Measurements from ENCODE around the gene CCDC50.

Gene CCDC50

DNA sequence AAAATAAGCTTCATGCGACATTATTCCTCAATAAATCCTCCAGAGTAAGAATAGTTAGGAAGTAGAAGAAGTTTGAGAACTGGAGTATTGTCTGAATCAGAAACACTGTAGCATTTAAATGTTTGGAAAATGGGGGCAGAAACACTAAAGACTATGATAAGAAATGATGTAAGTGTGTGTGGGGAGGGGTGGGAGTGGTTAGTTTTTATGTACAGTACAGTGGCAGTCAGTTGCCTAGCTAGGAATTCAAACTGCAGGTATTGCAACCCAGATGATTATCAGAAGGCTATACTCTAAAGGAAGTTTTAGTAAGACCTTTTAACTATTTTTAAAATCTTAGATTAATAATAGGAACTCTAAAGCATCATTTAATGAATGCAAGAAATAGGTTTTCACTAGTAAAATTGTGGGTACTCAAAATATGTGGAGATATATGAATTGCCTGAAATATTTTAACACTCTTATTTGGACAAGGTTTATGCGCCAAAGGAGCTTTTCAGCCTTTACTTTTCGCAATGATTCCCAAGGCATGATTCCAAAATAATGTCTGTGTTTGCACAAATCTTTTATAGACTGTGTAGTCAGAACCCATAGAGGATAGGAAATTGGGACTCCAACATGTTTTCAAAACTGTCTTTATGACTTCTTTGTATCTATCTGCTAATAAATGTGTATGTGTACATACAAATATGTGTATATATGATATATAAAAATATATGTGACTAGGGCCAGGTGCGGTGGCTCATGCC is 8.0 kb upstream of the CCDC50 start:
- no peak for DNase-seq

DNA sequence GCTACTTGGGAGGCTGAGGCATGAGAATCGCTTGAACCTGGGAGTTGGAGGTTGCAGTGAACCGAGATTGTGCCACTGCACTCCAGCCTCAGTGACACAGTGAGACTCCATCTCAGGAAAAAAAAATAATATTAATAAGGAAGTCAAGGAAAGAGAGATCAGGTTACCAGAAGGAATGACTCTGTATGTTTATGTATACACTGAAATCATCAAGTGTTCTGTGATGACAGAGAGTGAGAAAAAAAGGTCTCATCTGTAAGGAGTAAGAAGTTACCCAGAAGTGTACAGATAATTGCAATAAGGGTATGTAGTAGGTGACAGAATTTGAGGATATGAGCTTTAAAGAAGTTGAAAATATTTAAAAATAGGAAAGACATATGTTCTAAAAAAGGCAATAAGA is 4.3 kb upstream of the CCDC50 start:
- DNase-seq = no peak

DNA sequence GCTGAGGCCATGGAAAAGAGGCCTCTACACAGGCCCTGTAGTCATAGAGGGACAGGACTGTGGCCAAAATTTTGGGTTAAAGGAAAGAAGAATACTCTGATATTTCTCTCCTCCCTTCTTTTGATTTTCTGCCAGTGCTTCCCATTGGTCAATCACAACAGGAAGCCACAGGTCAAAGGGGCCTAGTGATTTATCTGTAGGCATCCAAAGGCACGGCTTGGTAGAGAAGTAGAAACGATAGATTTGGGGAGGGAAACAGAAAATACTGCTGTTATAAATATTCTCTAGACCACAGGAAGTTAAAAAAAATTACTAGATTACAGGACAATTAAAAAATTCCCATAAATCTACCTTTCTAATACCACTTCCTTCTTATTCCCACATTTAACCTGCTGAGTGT is 1.7 kb upstream of the CCDC50 start:
- no peak for DNase-seq

DNA sequence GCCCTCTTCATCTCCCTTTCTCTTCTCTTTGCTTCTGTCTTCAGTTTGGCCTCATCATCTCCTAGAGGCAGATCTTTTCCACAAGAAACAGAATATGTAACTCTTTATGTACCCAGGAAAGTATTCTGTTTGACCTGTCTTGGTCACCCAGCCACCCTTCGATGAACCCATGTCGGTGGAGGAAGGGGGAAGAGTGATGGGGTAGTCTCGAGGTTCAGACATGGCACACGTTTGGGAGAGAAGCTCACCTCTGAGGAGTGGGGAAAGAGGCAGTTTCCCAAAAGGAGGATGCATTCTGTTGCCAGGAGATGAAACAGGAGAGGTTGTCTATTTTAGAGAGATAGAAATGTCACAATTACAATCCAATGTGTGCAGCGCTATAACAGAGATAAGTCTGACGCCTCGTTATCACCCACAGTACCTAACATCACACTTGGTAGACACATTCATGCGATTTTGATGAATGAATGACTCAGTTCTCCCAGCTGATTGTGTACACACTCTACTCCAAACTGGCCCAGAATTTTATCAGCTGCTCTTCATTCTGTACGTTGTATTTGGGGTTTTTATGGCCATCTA is 722 bp upstream of the CCDC50 start:
- DNase-seq = no peak

DNA sequence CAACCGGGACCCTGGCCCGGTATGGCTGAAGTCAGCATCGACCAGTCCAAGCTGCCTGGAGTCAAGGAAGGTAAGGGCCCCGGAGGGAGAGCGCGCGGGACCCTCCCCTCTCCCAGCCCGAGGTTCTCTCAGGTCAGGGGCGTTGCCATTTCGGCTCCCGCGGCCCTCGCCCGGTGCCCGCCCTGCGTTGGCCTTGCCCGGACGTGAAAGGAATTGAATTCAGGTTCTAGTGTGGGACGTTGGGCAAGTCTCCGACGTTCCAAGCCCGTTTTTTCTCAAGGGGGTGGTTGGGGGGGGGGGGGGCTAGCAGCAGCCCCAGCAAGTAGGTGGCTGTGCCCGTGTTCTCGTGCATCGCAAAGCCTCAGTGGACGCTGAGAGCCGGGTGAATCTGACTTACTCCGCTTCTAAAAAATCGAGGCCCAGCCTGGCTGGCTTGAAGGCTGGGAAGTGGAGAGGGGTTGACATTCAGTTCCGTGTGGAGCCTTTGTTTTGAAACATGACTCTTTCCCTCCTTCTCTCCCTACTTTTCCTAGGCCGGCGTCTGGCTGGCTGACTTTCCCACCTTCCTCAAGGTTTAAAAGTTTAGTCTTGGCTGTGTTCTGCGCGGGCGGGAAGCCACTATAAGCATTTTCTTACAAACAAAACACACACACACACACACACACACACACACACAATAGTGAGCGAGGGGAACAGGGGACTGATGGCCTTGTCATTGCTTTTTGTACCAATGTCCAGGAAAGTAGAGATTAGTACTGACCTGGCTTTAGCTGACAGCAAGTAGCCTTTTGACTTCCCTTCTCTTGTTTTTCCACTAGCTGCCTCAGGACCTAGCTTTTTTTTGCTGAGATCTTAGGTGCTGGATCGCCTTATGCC is 698 bp downstream of the CCDC50 start, which contains the start of gene UTS2B:
Gene UTS2B (minus strand): TSS at position 873 of the 876 bp plus-strand sequence. CDS start 48,337 bp downstream, outside the sequence.
- DNase-seq = peak; percentile 66

DNA sequence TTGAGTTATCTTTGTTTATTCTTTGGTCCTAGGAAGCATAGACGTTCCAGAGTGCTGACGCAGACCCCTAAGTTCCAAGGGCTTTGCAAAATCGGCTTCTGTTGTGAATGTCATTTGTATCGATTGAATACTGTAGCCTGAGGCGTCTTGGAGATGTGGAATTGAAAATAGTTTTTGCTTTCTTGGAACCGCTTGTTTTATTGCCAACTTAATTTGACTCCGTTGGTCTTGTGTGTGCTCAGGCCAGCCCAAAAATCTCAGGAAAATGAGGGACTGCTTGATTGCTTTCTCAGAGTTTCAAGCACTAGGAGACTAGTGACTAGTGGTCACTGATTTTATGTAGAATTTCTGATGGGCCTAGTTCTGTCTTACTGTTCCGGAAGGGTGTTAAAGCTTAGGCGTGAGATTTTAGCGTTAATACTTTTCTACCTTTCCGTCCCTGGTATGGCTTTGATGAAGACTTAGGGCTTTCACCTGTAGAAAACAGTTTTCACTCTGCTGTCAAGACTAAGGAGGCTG is 1.4 kb downstream of the CCDC50 start:
- DNase-seq = no peak

DNA sequence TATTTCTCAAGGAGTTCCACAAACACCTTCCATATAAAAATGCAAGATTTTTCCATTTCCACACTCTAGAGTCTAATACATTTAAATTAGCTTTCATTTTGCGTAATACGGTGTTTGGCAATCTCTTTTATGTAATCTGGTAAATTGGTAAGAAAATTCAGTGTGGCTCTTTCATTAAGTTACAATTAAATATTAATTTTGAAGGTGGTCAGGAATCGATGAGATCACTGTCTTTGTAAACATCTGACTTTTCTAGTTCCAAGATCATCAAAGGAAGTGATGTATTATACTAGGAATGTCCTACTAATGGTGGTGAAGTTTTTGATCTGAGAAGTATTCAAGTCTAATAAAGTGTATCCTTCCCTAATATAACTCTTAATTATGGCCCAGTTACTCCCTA is 2.2 kb downstream of the CCDC50 start:
- DNase-seq = no peak

DNA sequence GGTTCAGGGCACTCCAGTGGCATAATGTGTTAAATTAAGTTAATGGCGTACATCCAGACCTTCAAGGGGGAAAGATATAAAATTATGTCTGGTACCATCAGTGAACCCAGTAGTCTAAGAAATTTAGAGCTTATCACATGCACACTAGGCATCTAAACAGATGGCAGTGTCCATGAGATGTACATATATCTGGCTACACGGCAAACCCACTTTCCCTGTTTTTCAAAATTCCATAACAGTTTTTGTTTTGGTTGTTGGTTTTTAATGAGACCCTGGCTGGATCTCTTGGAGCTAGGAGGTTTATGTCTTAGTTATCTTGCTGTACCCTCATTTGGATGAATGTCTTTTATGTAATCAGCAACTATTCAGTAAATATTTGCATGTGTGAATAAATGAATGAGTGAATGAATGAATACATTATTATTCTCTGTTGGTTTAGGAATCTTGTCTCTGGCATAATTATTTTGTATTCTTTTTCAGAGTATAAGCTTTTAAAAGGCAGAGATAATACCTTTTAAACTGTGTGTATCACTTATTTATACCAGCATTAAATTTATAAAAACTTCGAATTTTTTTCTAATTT is 4.2 kb downstream of the CCDC50 start:
- no peak for DNase-seq

DNA sequence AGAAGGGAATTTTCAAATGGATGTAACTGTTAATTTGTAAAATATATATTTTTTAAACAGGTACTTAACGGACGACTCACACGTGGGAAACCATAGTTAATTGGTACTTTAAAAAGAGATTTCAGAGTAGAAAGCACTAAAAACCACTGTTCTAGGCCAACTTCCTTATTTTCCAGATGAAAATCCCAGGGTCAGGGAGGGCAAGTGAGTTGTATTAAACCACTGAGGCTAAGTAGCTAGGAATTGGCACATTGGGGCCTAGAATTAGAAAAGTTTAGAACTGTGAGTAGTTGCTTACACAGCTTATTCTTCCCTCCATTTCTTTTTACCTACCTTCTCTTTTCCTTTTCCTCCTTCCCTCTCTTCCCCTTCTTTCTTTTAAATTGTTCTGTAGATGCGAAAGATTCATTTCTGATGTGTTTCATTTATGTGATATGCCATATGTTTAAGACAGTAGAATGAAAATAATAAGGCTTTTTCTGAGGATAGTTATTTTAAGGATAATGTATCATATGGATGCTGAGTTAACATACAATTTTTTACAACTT is 5.2 kb downstream of the CCDC50 start:
- DNase-seq = no peak

DNA sequence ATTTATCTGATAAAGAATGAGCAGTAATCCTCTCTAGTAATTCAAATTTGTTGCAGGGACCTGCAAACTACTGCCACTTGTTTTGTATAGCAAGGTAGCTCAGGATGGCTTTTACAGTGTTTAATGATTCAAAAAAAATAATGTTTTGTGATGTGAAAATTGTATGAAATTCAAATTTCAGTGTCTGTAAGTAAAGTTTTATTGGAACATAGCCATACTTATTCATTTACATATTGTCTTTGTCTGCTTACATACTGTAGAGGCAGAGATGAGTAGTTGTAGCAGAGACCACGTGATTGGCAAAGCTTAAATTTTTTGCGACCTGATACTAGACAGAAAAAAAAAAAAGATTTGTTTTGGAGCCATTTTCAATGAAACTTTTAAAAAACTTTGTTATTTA is 7.6 kb downstream of the CCDC50 start:
- DNase-seq = no peak

DNA sequence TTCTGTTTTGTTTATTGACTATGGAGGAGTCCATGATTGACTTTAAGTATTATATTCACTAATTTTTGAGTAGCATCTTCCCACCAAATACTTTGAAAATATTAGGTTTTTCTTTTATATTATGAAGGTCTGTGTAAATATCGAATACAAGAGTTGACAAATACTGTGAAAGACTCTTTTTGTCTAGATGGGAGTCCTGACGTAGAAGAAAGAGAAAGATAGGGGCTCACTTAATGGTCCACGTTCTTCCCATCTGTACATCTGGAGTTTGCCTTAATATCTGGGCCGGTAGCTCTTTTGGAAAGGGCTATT is 8.9 kb downstream of the CCDC50 start:
- no peak for DNase-seq

DNA sequence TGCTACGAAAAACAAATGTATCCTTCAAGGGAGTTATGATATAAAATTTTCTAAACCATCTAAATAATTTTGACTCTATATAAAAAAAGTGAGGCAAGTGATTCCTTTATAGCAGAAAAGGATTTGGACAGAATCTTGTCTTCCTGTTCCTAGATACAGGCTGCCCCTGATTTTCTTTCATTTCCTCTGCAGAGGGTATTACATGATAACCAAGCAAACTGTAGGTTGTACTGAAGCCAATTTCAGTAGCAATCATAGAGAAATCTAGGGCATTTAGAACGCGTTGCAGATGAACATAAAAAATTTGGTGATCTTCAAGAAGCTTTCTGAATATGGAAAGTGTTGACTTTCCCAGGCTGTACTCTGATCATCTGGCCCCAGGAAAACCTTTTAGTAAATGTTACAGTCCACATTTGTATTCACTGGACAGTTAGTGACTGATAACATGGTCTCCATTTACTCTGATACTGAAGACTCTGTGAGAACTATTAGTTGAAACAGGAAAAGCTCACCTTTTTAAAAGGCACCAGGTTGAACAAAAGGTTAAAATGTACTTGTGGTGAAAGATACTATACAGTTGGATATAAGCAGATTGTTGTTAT is 10.2 kb downstream of the CCDC50 start:
- DNase-seq = no peak

DNA sequence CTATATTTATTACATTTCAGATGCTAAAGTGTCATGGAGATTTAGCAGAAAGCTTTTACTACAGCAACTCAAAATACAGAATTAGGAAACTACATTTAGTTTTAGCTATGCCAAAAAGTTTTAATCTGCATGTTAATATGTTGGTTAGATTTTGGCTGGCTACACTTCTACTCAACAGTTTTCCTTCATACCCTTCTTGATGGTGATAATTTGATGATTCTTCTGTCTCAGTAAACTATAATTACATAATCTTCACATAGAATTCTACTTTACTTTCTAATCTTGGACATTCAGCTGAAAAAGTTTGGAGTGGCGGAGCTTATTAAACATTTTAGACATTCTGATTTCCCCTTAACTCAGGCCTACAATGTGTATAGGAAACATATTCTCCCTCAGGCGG is 11.2 kb downstream of the CCDC50 start:
- DNase-seq = no peak

DNA sequence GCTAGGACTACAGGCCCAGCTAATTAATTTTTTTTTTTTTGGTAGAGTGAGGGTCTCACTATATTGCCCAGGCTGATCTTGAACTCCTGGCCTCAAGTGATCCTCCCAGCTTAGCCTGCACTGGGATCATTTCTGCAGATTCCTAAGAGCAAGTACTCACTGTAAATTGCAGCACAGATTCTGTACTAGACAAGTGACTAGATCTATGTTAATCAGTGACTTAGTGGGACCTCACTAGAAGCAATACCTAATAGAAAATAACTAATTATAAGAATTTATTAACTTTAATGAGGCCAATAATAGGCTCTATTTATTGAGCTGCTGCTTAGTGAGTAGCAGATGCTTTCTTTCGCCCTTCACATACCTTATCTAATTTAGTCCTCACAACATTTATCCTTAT is 11.8 kb downstream of the CCDC50 start:
- no peak for DNase-seq

DNA sequence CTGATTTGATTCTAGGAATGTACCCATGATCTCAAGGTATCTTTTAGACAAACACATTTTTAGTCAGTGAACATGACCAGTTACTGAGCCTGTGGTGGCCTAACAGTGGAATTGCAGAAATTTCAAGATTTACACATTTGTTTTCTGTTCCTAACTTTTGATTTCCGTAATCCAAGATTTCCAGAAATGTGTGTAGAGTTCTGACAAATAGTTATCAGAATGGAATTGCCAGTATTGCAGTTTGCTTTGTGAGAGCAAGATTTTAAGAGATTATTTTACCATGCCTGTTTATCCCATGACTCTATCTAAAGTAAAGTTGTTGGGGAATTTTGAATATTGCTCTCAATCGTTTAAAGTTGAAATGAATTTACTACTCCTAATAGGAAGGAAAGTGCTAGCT is 12.8 kb downstream of the CCDC50 start:
- no peak for DNase-seq

DNA sequence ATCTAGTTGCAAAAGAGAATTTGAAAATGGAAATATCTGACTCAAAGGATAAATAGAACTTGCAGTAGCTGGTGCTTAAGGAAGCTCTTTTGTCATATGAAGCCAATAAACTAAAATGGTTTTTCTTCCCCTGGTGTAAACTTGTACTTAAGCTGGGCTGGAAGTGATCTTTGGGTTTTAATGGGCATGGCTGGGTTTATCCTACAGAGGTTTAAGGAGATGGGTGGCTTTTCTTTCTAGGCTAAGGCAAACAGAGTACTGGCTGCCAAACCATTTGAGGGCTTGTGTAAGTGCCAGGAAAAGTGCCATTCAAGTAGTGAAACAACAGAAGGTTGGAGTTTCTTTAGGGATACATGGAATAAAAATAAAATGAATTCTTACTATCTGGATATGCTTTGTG is 13.2 kb downstream of the CCDC50 start:
- peak; percentile 34 for DNase-seq

DNA sequence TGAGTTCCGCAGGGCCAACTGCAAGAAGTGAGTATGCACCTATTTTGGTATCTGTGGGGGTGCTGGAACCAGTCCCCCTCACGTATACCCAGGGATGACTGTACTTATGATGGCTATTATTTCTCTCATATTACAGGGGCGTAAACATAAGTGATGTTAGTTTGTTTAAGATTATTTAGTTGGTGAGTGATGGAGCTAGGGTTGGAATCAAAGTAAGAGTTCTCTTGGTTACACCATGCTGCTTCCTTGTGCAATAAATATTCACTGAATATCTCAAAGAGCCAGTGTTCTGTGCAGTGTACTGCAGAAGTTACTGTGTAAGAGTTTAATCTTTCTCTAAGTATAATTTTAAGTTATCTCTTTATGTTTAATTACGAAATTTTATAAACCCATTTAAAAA is 13.9 kb downstream of the CCDC50 start:
- no peak for DNase-seq

DNA sequence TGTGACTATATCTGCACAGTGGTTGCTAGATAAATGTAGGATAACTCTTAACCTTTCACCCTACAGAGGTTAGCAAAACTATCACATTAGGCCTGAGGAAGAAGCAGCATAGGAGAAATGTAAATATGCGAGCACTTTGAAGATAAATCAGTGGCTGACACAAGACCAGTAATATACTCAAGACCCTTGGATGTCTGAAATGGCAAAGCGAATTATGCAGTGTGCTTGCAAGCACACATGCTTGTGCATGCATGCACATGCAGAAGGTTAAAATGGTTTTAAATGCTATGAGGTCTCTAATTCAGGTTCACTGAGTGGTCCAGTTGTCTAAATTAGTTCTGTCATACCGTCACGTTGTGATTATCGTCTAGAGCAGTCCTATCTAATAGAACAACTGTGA is 14.7 kb downstream of the CCDC50 start:
- no peak for DNase-seq

DNA sequence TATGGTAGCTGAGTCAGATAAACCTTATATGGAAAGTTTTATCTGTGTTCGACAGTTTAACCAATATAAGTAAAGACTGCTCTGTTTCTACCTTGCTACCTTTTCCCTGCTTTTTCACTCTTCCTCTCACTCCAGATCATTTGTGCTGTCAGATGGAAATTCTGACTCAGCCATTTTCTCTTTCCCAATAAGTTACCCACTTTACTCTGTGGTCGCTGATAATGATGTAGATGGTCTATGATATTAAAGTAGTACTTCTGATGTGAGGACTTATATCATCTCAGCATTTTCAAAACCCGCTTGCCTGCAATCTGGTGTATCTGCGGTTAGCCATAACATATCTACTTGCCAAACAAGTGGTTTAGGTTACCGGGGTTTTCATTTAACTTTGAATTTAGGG is 16.1 kb downstream of the CCDC50 start:
- DNase-seq = no peak

DNA sequence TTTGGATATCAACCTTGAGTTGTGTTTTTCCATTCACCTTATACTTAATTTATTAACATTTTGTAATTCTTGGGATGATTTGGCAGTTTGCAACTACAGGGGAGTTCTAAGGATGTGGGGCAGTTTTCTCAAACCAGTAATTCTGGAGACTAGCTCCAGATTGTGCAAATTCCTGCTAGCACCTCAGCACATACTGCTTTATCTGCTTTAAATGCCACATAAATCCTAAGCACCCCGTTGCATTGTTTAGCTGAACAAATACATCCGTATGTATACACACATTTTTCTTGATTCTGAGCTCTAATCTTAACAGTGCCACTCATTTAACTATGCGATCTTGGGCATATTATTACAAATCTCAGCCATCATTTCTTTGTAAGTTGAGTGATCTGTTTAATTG is 18.0 kb downstream of the CCDC50 start:
- DNase-seq = no peak

DNA sequence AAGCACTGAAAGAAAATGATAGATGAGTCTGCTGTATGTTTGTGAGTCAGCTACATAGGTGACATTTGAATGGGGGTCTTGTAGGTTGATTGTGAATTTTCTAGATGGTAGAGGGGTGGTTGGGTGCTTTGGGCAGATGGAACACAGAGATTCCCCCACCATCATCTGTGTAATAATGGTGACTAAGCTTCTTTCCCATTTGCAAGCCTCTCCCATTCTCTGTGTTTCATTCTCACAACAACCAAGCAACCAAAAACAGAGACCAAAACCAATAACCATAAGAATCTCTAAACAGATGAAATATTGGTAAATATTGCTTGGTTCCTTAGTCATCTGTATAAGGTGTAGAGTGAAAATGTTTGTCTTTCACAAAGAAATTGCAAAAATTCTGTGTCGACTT is 18.9 kb downstream of the CCDC50 start:
- DNase-seq = no peak

DNA sequence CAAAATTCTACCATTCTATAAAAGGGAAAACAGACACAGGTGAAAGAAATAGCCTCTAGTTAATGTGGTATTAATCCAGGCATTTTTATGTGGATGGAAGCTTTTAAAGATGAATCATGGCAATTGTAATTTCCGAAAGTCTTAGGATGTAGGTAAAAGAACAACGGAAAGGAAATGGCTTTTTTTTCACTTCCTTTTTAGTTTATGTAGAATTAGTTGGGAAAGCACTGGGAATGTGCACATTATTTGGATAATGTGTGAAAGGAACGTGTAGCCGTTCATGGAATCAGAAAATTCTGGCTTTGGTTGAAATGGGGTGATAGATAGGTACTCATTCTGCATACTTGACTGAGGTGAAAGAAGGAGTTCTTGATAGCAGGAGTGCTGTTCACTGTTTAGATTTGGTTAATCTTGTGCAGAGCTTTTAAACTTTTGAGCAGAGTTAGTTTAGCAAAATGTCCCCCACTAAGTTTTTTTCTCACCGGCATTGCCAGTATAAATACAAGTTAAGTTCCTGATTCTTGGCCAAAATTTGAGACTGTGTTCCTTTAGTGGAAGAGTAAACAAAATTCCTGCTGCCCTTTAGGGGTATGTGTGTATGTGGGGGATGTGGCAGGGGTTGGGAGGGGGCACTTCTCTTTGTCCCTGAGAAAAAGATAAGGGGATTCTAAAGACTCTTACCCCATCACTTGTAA is 21.3 kb downstream of the CCDC50 start:
- DNase-seq = no peak
